OCI-M2 (cell line): ENCODE results near the gene ADNP2.
"Not testable (repeated sequence)": the region's sequence is repeated elsewhere in the genome, so short reads cannot be mapped to it uniquely, and the experiment has no call there.

ENCODE experiments used
- DNase-seq: peaks from one replicate; lab custom pipeline; 2025; ENCODE audit not compliant: unreplicated experiment; lab: John Stamatoyannopoulos, UW

The ADNP2 gene

GRCh38 chr18:80147037-80147417 is 38.0 kb downstream of the ADNP2 start:
- no peak for DNase-seq

GRCh38 chr18:80147418-80148325 is 38.6 kb downstream of the ADNP2 start:
- no peak for DNase-seq

- no peak for DNase-seq
These were observed 39.5 kb downstream of the ADNP2 start for GRCh38 chr18:80148326-80149199.

DNA sequence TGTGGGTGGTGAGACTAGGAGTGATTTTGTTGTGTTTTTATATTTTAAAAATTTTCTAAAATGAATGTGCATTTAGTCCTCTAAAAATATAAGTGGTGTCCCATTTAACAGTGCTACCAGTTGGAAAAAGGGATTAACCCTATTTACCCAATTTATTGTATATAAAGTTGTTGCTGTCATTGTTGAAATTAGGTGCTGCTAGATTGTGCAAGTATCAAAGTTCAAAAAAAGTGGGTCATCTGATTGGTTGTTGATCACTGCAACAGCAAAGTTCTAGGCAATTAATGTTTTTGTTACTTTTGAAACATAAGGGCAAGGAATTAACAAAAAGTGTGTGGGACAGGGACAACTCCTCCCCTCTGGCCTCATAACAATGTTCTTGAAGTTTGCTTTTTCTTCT is 40.6 kb downstream of the ADNP2 start:
- DNase-seq, result no peak

- DNase-seq, result no peak
These were observed 45.2 kb downstream of the ADNP2 start for GRCh38 chr18:80154293-80154692.

- DNase-seq, result no peak
These were observed 48.8 kb downstream of the ADNP2 start for GRCh38 chr18:80157708-80158343.

DNA sequence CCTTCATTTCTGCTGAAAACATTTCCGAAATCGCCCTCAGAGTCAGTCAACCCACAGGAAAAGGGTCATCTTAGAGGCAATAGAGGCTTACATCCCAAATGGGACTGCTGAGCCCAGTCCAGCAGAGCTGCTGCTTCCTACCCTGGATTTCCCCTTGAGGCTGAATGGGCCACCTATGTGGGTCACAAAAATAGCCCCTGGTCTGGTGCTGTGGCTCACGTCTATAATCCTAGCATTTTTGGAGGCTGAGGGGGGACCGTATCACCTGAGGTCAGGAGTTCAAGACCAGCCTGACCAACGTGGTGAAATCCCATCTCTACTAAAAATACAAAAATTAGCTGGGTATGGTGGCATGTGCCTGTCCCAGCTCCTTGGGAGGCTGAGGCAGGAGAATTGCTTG is 49.3 kb downstream of the ADNP2 start:
- DNase-seq, result no peak

DNA sequence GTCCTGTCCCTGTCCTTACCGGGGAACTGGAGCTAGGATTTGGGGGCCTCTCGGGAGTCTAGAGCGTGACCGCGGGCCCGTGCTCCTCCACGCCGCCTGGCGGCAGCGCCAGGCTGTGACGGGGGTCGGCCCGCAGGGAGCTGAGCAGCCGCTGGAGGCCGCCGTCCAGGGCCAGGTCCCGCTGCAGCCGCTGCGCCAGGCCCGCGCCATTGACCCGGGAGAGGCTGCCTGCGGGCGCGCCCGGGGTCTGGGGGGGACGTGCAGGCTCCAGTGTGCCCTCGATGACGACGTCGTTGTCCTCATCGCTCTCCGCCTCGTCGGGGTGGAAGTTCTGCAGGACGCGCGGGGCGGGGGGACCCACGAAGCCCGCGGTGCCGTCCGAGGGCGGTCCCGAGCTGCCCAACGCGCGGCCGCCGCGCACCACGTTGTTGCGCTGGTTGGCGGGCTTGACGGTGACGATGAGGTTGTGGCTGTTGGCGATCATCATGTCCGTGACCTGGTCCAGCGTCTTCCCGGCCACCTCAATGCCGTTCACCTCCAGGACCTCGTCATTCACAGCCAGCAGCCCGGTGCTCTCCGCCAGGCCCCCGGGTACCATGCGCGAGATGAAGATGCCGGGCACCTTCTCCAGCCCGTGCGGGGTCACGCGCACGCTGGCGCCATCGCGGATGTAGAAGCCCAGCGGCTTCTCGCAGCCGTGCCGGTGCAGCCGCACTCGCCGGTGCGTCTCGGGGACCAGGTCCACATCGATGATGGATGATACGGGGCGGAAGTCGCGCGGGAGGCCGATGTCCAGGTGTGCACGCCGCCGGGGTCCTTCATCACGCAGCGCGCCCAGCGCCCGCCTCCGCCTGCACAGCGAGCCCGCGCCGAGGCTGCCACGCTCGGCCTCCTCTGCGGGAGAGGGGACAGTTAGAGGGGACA is 50.9 kb downstream of the ADNP2 start:
- DNase-seq, result no peak

- DNase-seq, result no peak
These were observed 52.8 kb downstream of the ADNP2 start for GRCh38 chr18:80161781-80162417.

GRCh38 chr18:80163183-80163582 is 54.1 kb downstream of the ADNP2 start:
- no peak for DNase-seq

GRCh38 chr18:80164727-80165355 is 55.8 kb downstream of the ADNP2 start:
- DNase-seq, result not testable (repeated sequence)

GRCh38 chr18:80166240-80166639 is 57.2 kb downstream of the ADNP2 start:
- DNase-seq, result no peak

GRCh38 chr18:80166725-80167124 is 57.7 kb downstream of the ADNP2 start:
- no peak for DNase-seq

DNA sequence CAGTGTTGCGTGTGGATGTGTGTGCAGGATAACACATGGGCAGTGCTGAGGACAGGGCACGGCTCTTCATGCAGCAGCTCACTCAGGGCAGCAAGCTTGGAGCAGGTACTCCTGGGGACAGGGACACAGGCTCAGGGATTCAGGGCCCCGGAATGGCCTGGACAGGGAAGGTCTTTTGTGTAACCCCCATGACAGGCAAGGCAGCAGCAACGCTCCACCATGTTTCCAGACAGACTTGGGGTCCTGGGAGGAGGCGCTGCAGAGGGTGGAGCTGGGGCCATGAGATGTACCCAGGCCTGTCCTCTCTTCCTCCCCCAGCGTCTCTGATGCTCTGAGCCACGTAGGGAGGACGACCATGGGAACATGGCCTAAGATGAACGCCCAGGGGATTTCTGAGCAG is 58.3 kb downstream of the ADNP2 start:
- no peak for DNase-seq

GRCh38 chr18:80167931-80168330 is 58.9 kb downstream of the ADNP2 start:
- no peak for DNase-seq

DNA sequence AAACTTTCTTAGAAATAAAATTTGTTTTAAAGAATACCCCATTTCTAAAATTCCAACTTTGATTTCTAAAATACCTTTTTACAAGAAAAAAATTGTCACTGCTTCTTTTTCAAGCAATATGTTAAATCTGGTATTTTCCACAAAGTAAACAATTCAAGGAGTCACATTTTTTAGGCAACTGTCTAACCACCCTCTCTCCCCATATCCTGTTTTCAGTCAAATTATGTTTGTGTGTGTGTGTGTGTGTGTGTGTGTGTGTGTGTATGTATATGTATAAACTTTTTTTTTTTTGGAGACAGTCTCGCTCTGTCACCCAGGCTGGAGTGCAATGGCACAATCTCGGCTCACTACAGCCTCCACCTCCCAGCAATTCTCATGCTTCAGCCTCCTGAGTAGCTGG is 59.3 kb downstream of the ADNP2 start:
- no peak for DNase-seq

DNA sequence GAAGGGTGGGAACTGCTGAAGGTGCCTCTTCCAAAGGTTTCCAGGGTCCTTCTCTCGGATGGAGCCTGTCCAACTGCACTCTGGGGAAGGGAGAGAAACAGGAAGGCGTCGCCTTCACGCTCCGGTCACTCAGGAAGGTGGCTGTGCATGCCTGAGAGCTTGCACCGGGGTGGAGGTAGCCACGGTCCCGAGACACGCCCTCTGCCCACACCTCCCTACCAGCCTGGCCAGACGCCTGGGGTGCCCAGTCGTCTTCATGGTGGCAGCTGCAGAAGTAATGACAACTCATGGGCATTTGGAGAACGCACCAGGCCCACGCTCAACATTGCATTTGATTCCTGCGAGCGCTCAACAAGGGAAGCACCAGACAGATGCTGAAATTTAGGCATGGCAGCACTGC is 59.9 kb downstream of the ADNP2 start:
- DNase-seq, result no peak

DNA sequence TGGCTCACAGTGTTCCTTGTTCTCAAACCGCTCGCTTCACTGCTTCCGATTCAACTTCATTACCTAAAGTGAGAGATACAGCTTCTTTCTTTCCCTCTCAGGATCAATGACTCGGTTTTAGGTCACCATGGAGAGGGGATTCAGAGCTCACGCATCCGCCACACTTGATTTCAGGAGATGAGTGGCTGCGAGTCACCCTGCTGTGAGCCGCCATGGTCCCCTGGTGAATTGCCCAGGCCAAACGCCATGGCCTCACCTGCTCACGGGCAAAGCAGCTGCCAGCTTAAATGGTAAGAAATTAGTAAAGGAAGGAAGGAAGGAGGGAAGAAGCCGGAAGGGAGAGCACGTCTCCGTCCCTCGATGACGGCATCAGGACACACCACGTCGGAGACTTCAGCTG is 60.5 kb downstream of the ADNP2 start:
- DNase-seq, result no peak

DNA sequence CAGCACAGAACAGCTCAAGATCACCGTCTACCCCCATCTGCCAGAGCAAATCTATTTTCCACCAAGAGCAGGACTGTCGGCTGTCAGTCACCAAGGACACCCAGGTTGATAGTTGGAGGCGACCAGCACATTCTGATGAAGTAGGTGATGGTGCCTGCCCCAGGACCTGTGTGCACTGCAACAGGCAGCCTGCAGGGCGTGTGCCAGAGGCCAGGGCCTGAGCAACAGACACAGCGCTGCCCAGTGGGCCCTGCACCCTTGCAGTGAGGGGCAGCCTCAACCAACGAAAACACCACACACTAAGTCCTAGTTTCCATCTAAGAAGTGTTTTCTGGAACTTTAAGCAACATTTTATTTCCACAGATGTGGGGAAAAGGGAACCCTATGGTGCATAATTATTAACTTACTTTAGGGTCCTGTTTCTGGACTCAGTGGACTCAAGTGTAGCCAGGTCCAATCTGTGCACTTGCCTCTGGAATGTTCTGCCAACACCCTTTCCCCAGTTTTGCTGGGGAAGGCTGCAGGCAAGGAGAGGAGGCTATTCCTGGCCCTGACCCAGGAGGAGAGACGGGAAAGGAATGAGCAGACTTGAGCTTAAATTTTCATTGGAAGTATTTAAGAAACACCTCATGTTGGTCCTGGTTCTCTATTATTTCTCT is 61.5 kb downstream of the ADNP2 start:
- no peak for DNase-seq
